Heart left ventricle (tissue), 13 donors: ENCODE results near the gene DLGAP1.

ENCODE experiments used
- CTCF ChIP-seq, 12 donors: fragments of 200-600 bp; sonication (generic) in 4 of 12; IDR thresholded peaks; one replicate each; pipeline versions ENCODE4 v1.5.0 to v1.8.0; 2018 to 2022; ENCODE audit warnings: antibody characterized with exemption in 12 of 12, mild to moderate bottlenecking in 5 of 12
- POLR2A ChIP-seq, 2 donors: fragments of 450-650 bp; IDR thresholded peaks; one replicate each; pipeline ENCODE4 v1.6.1; 2017; ENCODE audit warnings: antibody characterized with exemption in 2 of 2, mild to moderate bottlenecking in 2 of 2, moderate library complexity in 2 of 2
- donor health status: ischemic (EF 13 %, LVEDD 7.1; RV severe dilation, severe dysfunction).
- donor health status: DM: no; HTN: yes; CAD: no.
- donor health status: DM: no; HTN: no; CAD: no.
- donor health status: ischemic (EF 25% LVEDD 6.9; RV normal size, moderate dysfunction).
- donor health status: ischemic (EF 25% LVEDD 5.7; RV mildly dilated, moderate dysfunction).
- donor health status: ischemic (EF 35%, LVEDD 5.7; RV mildly dilated, moderate dysfunction).
- donor health status: nonischemic (EF 11% LVEDD 7.7; RV severe dilation, severe dysfunction).
- donor health status: DM: yes; HTN: yes; CAD: no.
- donor health status: PGD.
- donor health status: ischemic (EF 29% LVEDD 5.4; RV normal size, mild dysfunction).
- donor health status: nonischemic (EF 23%, LVEDD 6.1; RV moderate dilation, normal function).

- TF ChIP-seq CTCF (IDR thresholded peaks at IDR 0.05) (no peak), POLR2A (IDR thresholded peaks at IDR 0.05) (no peak)
Observed at GRCh38 chr18:3773303-3773702, 681.8 kb downstream of the DLGAP1 start.
